GM23338 (cell line): ENCODE results near the gene ABCA13. TPM values are rescaled to one million over a fixed set of nuclear protein-coding genes. Genes with fewer than 3 reads are reported as not detected.

ENCODE experiments used
- ATAC-seq: fragments of 200-7000 bp; cut with Tn5 transposase; 3 replicates; pipeline ENCODE4 v1.9.1; 2020
- DNase-seq: peaks from one replicate; pipeline ENCODE4 v3.0.0-alpha.2; 2015; ENCODE audit warnings: low spot score
- H2AFZ ChIP-seq: fragments of 200-600 bp; sonication (generic); 2 replicates; pipeline ENCODE4 v1.8.0; 2016; ENCODE audit warnings: antibody characterized with exemption, mild to moderate bottlenecking, moderate library complexity
- H3F3A ChIP-seq: fragments of 200-600 bp; sonication (generic); replicated peaks from 2 replicates; pipeline ENCODE4 v1.8.0; 2017; ENCODE audit warnings: antibody characterized with exemption, mixed run types, low read depth
- H3K27ac ChIP-seq: fragments of 200-600 bp; sonication (generic); 2 replicates; pipeline ENCODE4 v1.6.1; 2016; ENCODE audit warnings: low read depth
- H3K27me3 ChIP-seq: fragments of 200-600 bp; sonication (generic); 2 replicates; pipeline ENCODE4 v1.8.0; 2016; ENCODE audit warnings: mild to moderate bottlenecking, mixed run types, moderate library complexity; ENCODE audit not compliant: insufficient read depth
- H3K36me3 ChIP-seq: fragments of 200-600 bp; sonication (generic); 2 replicates; pipeline ENCODE4 v1.8.0; 2016; ENCODE audit warnings: mild to moderate bottlenecking; ENCODE audit not compliant: insufficient read depth
- H3K4me1 ChIP-seq: fragments of 200-600 bp; sonication (generic); 2 replicates; pipeline ENCODE4 v1.8.0; 2016; ENCODE audit warnings: mild to moderate bottlenecking, moderate library complexity; ENCODE audit not compliant: insufficient read depth
- H3K4me2 ChIP-seq: fragments of 200-600 bp; sonication (generic); 2 replicates; pipeline ENCODE4 v1.7.1; 2017; ENCODE audit warnings: mixed run types
- H3K4me3 ChIP-seq: fragments of 200-600 bp; sonication (generic); 2 replicates; pipeline ENCODE4 v1.6.1; 2016; ENCODE audit warnings: mixed run types
- H3K79me2 ChIP-seq: fragments of 200-600 bp; sonication (generic); replicated peaks from 2 replicates; pipeline ENCODE4 v1.8.0; 2017; ENCODE audit warnings: mild to moderate bottlenecking; ENCODE audit not compliant: insufficient read depth
- H3K9me2 ChIP-seq: fragments of 200-600 bp; sonication (generic); 2 replicates; pipeline ENCODE4 v1.8.0; 2017; ENCODE audit not compliant: insufficient read depth
- H4K20me1 ChIP-seq: fragments of 200-600 bp; sonication (generic); replicated peaks from 2 replicates; pipeline ENCODE4 v1.8.0; 2017; ENCODE audit warnings: mild to moderate bottlenecking; ENCODE audit not compliant: insufficient read depth
- H3K27ac Mint-ChIP-seq: 2 replicates; pipeline ENCODE4 v1.8.0; 2020; ENCODE audit warnings: inconsistent platforms, mild to moderate bottlenecking, moderate library complexity, mixed read lengths
- H3K27me3 Mint-ChIP-seq: 3 replicates; pipeline ENCODE4 v1.8.0; 2022; ENCODE audit warnings: low read depth, mild to moderate bottlenecking, moderate library complexity, mixed read lengths, inconsistent platforms; ENCODE audit not compliant: insufficient read depth, poor library complexity
- H3K36me3 Mint-ChIP-seq: 3 replicates; pipeline ENCODE4 v1.8.0; 2021; ENCODE audit warnings: low read depth, mild to moderate bottlenecking, inconsistent platforms, moderate library complexity, mixed read lengths
- H3K4me1 Mint-ChIP-seq: 3 replicates; pipeline ENCODE4 v1.8.0; 2020; ENCODE audit warnings: mild to moderate bottlenecking, inconsistent platforms, mixed read lengths
- H3K4me3 Mint-ChIP-seq: 3 replicates; pipeline ENCODE4 v1.8.0; 2021; ENCODE audit warnings: moderate library complexity, mild to moderate bottlenecking, inconsistent platforms, mixed read lengths
- H3K9me3 Mint-ChIP-seq: 3 replicates; pipeline ENCODE4 v1.8.0; 2020; ENCODE audit warnings: moderate library complexity, mild to moderate bottlenecking, inconsistent platforms, mixed read lengths
- EZH2 ChIP-seq: fragments of 200-600 bp; sonication (generic); IDR thresholded peaks from one replicate; pipeline ENCODE4 v1.8.0; 2017; ENCODE audit warnings: antibody characterized with exemption, mild to moderate bottlenecking, low read depth; ENCODE audit not compliant: unreplicated experiment
- EZH2phosphoT487 ChIP-seq: fragments of 200-600 bp; sonication (generic); IDR thresholded peaks from one replicate; pipeline ENCODE4 v1.8.1; 2018; ENCODE audit warnings: antibody characterized with exemption; ENCODE audit not compliant: unreplicated experiment
- JUNB ChIP-seq: IDR thresholded peaks from one replicate; pipeline ENCODE4 v1.6.1; 2016; ENCODE audit warnings: antibody characterized with exemption; ENCODE audit not compliant: unreplicated experiment
- NANOG ChIP-seq: IDR thresholded peaks from 2 replicates; pipeline ENCODE4 v1.6.1; 2016; ENCODE audit warnings: antibody characterized with exemption, borderline replicate concordance
- POLR2AphosphoS5 ChIP-seq: IDR thresholded peaks from 2 replicates; pipeline ENCODE4 v1.6.1; 2016; ENCODE audit warnings: antibody characterized with exemption, low read depth
- REST ChIP-seq: IDR thresholded peaks from one replicate; pipeline ENCODE4 v1.6.1; 2018; ENCODE audit warnings: antibody characterized with exemption; ENCODE audit not compliant: unreplicated experiment
- STAT1 ChIP-seq: IDR thresholded peaks from one replicate; pipeline ENCODE4 v1.6.1; 2016; ENCODE audit warnings: antibody characterized with exemption; ENCODE audit not compliant: unreplicated experiment
- ZNF331 ChIP-seq: fragments of 250-450 bp; sonication (Bioruptor Pico); IDR thresholded peaks from 2 replicates; pipeline ENCODE4 v1.5.0; 2020; ENCODE audit warnings: low read depth, mild to moderate bottlenecking, moderate library complexity
- polyA plus RNA-seq: library from polyadenylated mRNA; unstranded; fragments of >200 nt; fragmentation: Nextera tagmentation; extraction: Ambion mirVana; gene quantifications from 2 replicates; pipeline ENCODE4 v1.2.1, GENCODE V29; 2016
- total RNA-seq: library from RNA; depleted of rRNA; stranded (reverse); fragments of >200 nt; shearing (Covaris generic); gene quantifications from 2 replicates; pipeline ENCODE4 v1.2.3, GENCODE V29; 2014
- TF ChIP-seq, protein P1 (sequence below), 2 experiments: fragments of 200-600 bp in 1 of 2; sonication (generic) in 1 of 2; conservative IDR thresholded peaks; 2 replicates each; pipeline versions ENCODE4 v1.5.1 to v1.6.1; 2016 to 2017; ENCODE audit warnings: antibody characterized with exemption in 2 of 2, low read depth in 2 of 2, mild to moderate bottlenecking in 2 of 2, moderate library complexity in 1 of 2
- TF ChIP-seq, protein P2 (sequence below): IDR thresholded peaks from 2 replicates; pipeline ENCODE4 v1.6.1; 2016; ENCODE audit warnings: antibody characterized with exemption

ABCA13 gene
- total and polyA plus RNA-seq, 2 experiments from 2014 or later, result 0.21 TPM; not detected in 1

- no peaks in the 10 kb centered on the region for H3K36me3 Mint-ChIP-seq
- no peak for TF ChIP-seq EZH2phosphoT487
- TF ChIP-seq JUNB, result no peak
- TF ChIP-seq, protein P1, sequence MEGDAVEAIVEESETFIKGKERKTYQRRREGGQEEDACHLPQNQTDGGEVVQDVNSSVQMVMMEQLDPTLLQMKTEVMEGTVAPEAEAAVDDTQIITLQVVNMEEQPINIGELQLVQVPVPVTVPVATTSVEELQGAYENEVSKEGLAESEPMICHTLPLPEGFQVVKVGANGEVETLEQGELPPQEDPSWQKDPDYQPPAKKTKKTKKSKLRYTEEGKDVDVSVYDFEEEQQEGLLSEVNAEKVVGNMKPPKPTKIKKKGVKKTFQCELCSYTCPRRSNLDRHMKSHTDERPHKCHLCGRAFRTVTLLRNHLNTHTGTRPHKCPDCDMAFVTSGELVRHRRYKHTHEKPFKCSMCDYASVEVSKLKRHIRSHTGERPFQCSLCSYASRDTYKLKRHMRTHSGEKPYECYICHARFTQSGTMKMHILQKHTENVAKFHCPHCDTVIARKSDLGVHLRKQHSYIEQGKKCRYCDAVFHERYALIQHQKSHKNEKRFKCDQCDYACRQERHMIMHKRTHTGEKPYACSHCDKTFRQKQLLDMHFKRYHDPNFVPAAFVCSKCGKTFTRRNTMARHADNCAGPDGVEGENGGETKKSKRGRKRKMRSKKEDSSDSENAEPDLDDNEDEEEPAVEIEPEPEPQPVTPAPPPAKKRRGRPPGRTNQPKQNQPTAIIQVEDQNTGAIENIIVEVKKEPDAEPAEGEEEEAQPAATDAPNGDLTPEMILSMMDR (conservative IDR thresholded peaks at IDR 0.05; ENCODE audit: low read depth in 2 of 2), result no peak
- H3K4me1 Mint-ChIP-seq, result no peaks in the 10 kb centered on the region
- Histone ChIP-seq H4K20me1 (no peaks in the 10 kb centered on the region), H3K4me1 (no peaks in the 10 kb centered on the region), H3K27ac (no peak overlapping the region), H2AFZ (no peak overlapping the region), H3K36me3 (no peaks in the 10 kb centered on the region), H3K4me2 (no peak overlapping the region), H3K4me3 (no peak overlapping the region), H3K79me2 (no peaks in the 10 kb centered on the region), H3F3A (no peaks in the 10 kb centered on the region), H3K27me3 (no peaks in the 10 kb centered on the region), H3K9me2 (peaks cover 9% of the 10 kb centered on the region; the same call in 1 of the 2 replicates)
- 0 out of 3 replicates have a peak, but pooled peaks cover 3% of the 10 kb centered on the region for H3K9me3 Mint-ChIP-seq
- no peak for ATAC-seq
- H3K4me3 Mint-ChIP-seq, result no peak overlapping the region
- H3K27ac Mint-ChIP-seq, result no peak overlapping the region
- no peaks in the 10 kb centered on the region for H3K27me3 Mint-ChIP-seq
- DNase-seq, result no peak
Observed at GRCh38 chr7:48458701-48459524, 287.7 kb downstream of the ABCA13 start.

GRCh38 chr7:48466713-48467112, 295.5 kb downstream of the ABCA13 start:
- Mint-ChIP-seq H3K4me1 (peaks cover 3% of the 10 kb centered on the region; the same call in 1 of the 3 replicates), H3K27ac (no peak overlapping the region), H3K27me3 (no peaks in the 10 kb centered on the region), H3K4me3 (no peak overlapping the region), H3K36me3 (no peaks in the 10 kb centered on the region), H3K9me3 (0 out of 3 replicates have a peak, but pooled peaks cover 3% of the 10 kb centered on the region)
- ATAC-seq, result no peak
- Histone ChIP-seq H4K20me1 (no peaks in the 10 kb centered on the region), H3F3A (no peaks in the 10 kb centered on the region), H3K27ac (no peak overlapping the region), H3K4me1 (no peaks in the 10 kb centered on the region; the same call in 1 of the 2 replicates), H3K4me2 (no peak overlapping the region), H2AFZ (no peak overlapping the region), H3K9me2 (0 out of 2 replicates have a peak, but pooled peaks cover 5% of the 10 kb centered on the region), H3K79me2 (no peaks in the 10 kb centered on the region), H3K4me3 (no peak overlapping the region), H3K36me3 (no peaks in the 10 kb centered on the region), H3K27me3 (no peaks in the 10 kb centered on the region)
- no peak for DNase-seq
- TF ChIP-seq EZH2 (no peak), POLR2AphosphoS5 (no peak), NANOG (no peak), JUNB (no peak), STAT1 (no peak), ZNF331 (CRISPR knock-in tag) (no peak), REST (no peak)
- TF ChIP-seq, protein P1 (conservative IDR thresholded peaks at IDR 0.05; ENCODE audit: low read depth in 2 of 2), result no peak
- TF ChIP-seq, protein P2, sequence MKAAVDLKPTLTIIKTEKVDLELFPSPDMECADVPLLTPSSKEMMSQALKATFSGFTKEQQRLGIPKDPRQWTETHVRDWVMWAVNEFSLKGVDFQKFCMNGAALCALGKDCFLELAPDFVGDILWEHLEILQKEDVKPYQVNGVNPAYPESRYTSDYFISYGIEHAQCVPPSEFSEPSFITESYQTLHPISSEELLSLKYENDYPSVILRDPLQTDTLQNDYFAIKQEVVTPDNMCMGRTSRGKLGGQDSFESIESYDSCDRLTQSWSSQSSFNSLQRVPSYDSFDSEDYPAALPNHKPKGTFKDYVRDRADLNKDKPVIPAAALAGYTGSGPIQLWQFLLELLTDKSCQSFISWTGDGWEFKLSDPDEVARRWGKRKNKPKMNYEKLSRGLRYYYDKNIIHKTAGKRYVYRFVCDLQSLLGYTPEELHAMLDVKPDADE, result no peak
